CD14-positive monocyte (primary cell): Measurements from ENCODE around the gene CRY1. TPM values are rescaled to one million over a fixed set of nuclear protein-coding genes. Genes with fewer than 3 reads are reported as not detected.
A peak's percentile ranks its signal among the peaks of the same experiment; 100 is the strongest.

Source experiments
- DNase-seq, 3 donors: peaks; one replicate each; pipeline ENCODE4 v3.0.0-alpha.2; 2011 to 2022
- H2AFZ ChIP-seq: 2 replicates; pipeline ENCODE4 v1.6.0; 2012; ENCODE audit warnings: mild to moderate bottlenecking, low read depth, low read length, inconsistent platforms; ENCODE audit not compliant: insufficient read depth, poor library complexity, severe bottlenecking
- H3K27ac ChIP-seq, 2 donors: 1 replicate in 1 of 2; 2 replicates in 1 of 2; pipeline ENCODE4 v1.5.1; 2012 to 2013; ENCODE audit warnings: low read length in 2 of 2, control low read depth in 1 of 2, inconsistent platforms in 1 of 2, low read depth in 1 of 2, mild to moderate bottlenecking in 1 of 2
- H3K27me3 ChIP-seq, 2 donors: one replicate each; pipeline versions ENCODE4 v1.6.0 to v1.6.1; 2011 to 2013; ENCODE audit warnings: low read length in 2 of 2; ENCODE audit not compliant: control insufficient read depth in 2 of 2, insufficient read depth in 2 of 2
- H3K36me3 ChIP-seq, 2 donors: replicated peaks in 1 of 2; 1 replicate in 1 of 2; 2 replicates in 1 of 2; pipeline versions ENCODE4 v1.5.1 to v1.6.1; 2012 to 2013; ENCODE audit warnings: low read length in 2 of 2, control low read depth in 1 of 2, inconsistent platforms in 1 of 2, mild to moderate bottlenecking in 1 of 2; ENCODE audit not compliant: insufficient read depth in 2 of 2, control insufficient read depth in 1 of 2
- H3K4me1 ChIP-seq, 2 donors: 1 replicate in 1 of 2; 2 replicates in 1 of 2; pipeline versions ENCODE4 v1.5.1 to v1.6.1; 2012 to 2013; ENCODE audit warnings: low read length in 2 of 2, control low read depth in 1 of 2, inconsistent platforms in 1 of 2, mild to moderate bottlenecking in 1 of 2, moderate library complexity in 1 of 2; ENCODE audit not compliant: insufficient read depth in 2 of 2, control insufficient read depth in 1 of 2
- H3K4me2 ChIP-seq: replicated peaks from 2 replicates; pipeline ENCODE3; 2012; ENCODE audit warnings: low read length, moderate library complexity, mild to moderate bottlenecking; ENCODE audit not compliant: poor library complexity, severe bottlenecking; ENCODE audit errors: extremely low read depth
- H3K4me3 ChIP-seq, 3 experiments: fragments of 200-600 bp in 1 of 3; sonication (generic) in 1 of 3; replicated peaks in 1 of 3; 1 replicate in 2 of 3; 2 replicates in 1 of 3; pipeline ENCODE4 v1.5.1; 2011 to 2013; ENCODE audit warnings: low read length in 3 of 3, mild to moderate bottlenecking in 3 of 3, control low read depth in 2 of 3, low read depth in 2 of 3, inconsistent platforms in 1 of 3, moderate library complexity in 1 of 3
- H3K79me2 ChIP-seq: 2 replicates; pipeline ENCODE4 v1.6.0; 2012; ENCODE audit warnings: mild to moderate bottlenecking, control low read depth, inconsistent platforms, low read length, moderate library complexity; ENCODE audit not compliant: insufficient read depth
- H3K9ac ChIP-seq: 2 replicates; pipeline ENCODE4 v1.6.0; 2017; ENCODE audit warnings: low read length, mild to moderate bottlenecking; ENCODE audit not compliant: insufficient read depth, poor library complexity, severe bottlenecking
- H3K9me3 ChIP-seq, 2 donors: replicated peaks in 1 of 2; 1 replicate in 1 of 2; 2 replicates in 1 of 2; pipeline versions ENCODE4 v1.5.1 to v1.6.1; 2012 to 2013; ENCODE audit warnings: low read length in 2 of 2, control low read depth in 1 of 2; ENCODE audit not compliant: control insufficient read depth in 1 of 2, insufficient read depth in 1 of 2
- H4K20me1 ChIP-seq: 2 replicates; pipeline ENCODE4 v1.6.0; 2012; ENCODE audit warnings: mild to moderate bottlenecking, low read length, control low read depth, moderate library complexity; ENCODE audit not compliant: insufficient read depth
- H3K27ac Mint-ChIP-seq, 7 donors: one replicate each; pipeline ENCODE4 v1.8.0; 2020; ENCODE audit warnings: mild to moderate bottlenecking in 7 of 7, mixed read lengths in 7 of 7, moderate library complexity in 6 of 7, inconsistent platforms in 2 of 7
- H3K27me3 Mint-ChIP-seq, 3 donors: one replicate each; pipeline ENCODE4 v1.8.0; 2021 to 2022; ENCODE audit warnings: low read depth in 3 of 3, mild to moderate bottlenecking in 3 of 3, mixed read lengths in 3 of 3, moderate library complexity in 3 of 3, inconsistent platforms in 1 of 3
- H3K36me3 Mint-ChIP-seq, 2 donors: one replicate each; pipeline ENCODE4 v1.8.0; 2020; ENCODE audit warnings: mixed read lengths in 2 of 2, inconsistent platforms in 1 of 2, mild to moderate bottlenecking in 1 of 2
- H3K4me1 Mint-ChIP-seq: one replicate; pipeline ENCODE4 v1.8.0; 2020; ENCODE audit warnings: mild to moderate bottlenecking, mixed read lengths
- H3K4me3 Mint-ChIP-seq, 2 donors: one replicate each; pipeline ENCODE4 v1.8.0; 2020; ENCODE audit warnings: mild to moderate bottlenecking in 2 of 2, mixed read lengths in 2 of 2, moderate library complexity in 1 of 2
- H3K9me3 Mint-ChIP-seq, 7 donors: one replicate each; pipeline ENCODE4 v1.8.0; 2020 to 2022; ENCODE audit warnings: mixed read lengths in 7 of 7, mild to moderate bottlenecking in 6 of 7, moderate library complexity in 6 of 7, inconsistent platforms in 2 of 7
- WGBS: methylation state at CpG from one replicate; pipeline ENCODE4 v1.1.5; 2013; ENCODE audit warnings: missing lambda C conversion rate; ENCODE audit not compliant: insufficient coverage; 5-methylcytosine and 5-hydroxymethylcytosine counted together
- intact Hi-C, 2 donors: fragments of 100-400 bp; cut with micrococcal nuclease; formaldehyde crosslinking; loops; one replicate each; pipeline versions ENCODE4 v1.15.0 to v1.15.1; 2023
- polyA plus RNA-seq, 3 donors: library from polyadenylated mRNA; depleted of rRNA in 1 of 3; unstranded in 2 of 3; stranded (reverse) in 1 of 3; fragments of 300-500 nt in 2 of 3; fragments of >200 nt in 1 of 3; fragmentation: Illumina TruSeq in 2 of 3; gene quantifications; 1 replicate in 2 of 3; 2 replicates in 1 of 3; pipeline ENCODE4 v1.2.3, GENCODE V29; 2012 to 2021
- TF ChIP-seq, protein P1 (sequence below): fragments of 200-600 bp; IDR thresholded peaks from one replicate; pipeline ENCODE4 v1.8.0; 2022; ENCODE audit warnings: antibody characterized with exemption, mild to moderate bottlenecking

Gene CRY1
- polyA plus RNA-seq, 3 donors = 3.8 to 7.7 (median 5.8) TPM

DNA sequence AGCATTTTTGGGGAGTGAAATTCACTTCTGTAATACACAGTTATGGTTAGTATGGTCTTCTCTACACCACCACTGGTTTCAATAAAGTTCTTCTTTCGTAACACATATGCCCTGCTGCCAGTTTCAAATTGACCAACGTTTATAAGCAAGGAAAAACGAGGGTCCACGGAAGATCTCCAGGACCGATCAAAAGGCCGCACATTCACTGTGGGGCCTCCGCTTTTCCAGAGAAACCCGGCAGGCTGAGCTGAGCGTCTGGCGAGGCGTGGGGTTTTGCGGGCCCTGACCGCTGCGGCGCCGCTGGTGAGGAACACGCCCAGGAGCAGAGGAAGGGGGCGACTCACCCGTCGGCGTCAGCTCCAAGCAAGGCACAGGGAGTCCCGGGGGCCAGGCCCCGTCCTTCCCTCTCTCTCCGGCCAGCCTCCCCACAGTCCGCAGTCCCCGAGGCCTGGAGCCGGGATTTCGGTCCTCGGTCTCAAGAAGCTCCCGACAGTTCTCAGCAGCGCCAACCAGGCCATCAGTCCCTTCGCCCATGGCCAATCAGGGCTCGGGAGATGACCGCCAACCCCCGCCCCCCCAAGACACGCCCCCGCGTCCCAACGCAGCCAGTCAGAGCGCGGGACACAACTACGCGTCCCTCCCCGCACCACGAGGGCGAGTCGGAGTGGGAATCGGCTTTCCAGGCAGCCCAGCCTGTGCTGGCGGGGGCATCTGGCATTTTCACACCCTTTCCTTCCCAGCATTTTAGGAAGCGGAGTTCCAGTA is 106.5 kb downstream of the CRY1 start, which contains the start of gene MTERF2:
Gene MTERF2, minus strand, starts transcription at position 522 of the 765 bp plus-strand sequence. CDS start 8,432 bp downstream, outside the sequence.
- peak within 1 kb of the TSS; percentile 60 for H3K9ac ChIP-seq
- no peaks in the 10 kb centered on the region for H3K36me3 ChIP-seq
- intact Hi-C loops = no loop called here
- H3K27ac ChIP-seq = peak within 1 kb of the TSS; percentile 30 to 48
- H3K79me2 ChIP-seq = no peaks in the 10 kb centered on the region
- peaks cover 11 to 13% of the 10 kb centered on the region in 2 donors for H3K36me3 Mint-ChIP-seq
- peaks cover 3 to 9% (median 3%) of the 10 kb centered on the region in 3 donors for H3K27me3 Mint-ChIP-seq
- H3K9me3 Mint-ChIP-seq = peaks cover 0 to 2% (median 0%) of the 10 kb centered on the region in 7 donors
- peak; percentile 73 to 80 (median 79) for DNase-seq
- H3K4me1 ChIP-seq = peaks cover 9 to 15% of the 10 kb centered on the region in 2 donors
- TF ChIP-seq, protein P1, sequence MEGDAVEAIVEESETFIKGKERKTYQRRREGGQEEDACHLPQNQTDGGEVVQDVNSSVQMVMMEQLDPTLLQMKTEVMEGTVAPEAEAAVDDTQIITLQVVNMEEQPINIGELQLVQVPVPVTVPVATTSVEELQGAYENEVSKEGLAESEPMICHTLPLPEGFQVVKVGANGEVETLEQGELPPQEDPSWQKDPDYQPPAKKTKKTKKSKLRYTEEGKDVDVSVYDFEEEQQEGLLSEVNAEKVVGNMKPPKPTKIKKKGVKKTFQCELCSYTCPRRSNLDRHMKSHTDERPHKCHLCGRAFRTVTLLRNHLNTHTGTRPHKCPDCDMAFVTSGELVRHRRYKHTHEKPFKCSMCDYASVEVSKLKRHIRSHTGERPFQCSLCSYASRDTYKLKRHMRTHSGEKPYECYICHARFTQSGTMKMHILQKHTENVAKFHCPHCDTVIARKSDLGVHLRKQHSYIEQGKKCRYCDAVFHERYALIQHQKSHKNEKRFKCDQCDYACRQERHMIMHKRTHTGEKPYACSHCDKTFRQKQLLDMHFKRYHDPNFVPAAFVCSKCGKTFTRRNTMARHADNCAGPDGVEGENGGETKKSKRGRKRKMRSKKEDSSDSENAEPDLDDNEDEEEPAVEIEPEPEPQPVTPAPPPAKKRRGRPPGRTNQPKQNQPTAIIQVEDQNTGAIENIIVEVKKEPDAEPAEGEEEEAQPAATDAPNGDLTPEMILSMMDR = no peak
- H3K4me2 ChIP-seq = peak within 1 kb of the TSS; percentile 73
- peak within 1 kb of the TSS; percentile 66 to 92 (median 83) for H3K27ac Mint-ChIP-seq
- no peaks in the 10 kb centered on the region for H3K27me3 ChIP-seq
- H3K4me3 Mint-ChIP-seq = peak within 1 kb of the TSS; percentile 90 to 93
- no peaks in the 10 kb centered on the region for H4K20me1 ChIP-seq
- peak within 1 kb of the TSS; percentile 76 to 91 (median 79) for H3K4me3 ChIP-seq
- H3K9me3 ChIP-seq = no peaks in the 10 kb centered on the region
- H3K4me1 Mint-ChIP-seq = peaks cover 10% of the 10 kb centered on the region
- under 1% methylated on average over 45 of the region's 50 CpGs for WGBS
- peak within 1 kb of the TSS; percentile 76 for H2AFZ ChIP-seq

DNA sequence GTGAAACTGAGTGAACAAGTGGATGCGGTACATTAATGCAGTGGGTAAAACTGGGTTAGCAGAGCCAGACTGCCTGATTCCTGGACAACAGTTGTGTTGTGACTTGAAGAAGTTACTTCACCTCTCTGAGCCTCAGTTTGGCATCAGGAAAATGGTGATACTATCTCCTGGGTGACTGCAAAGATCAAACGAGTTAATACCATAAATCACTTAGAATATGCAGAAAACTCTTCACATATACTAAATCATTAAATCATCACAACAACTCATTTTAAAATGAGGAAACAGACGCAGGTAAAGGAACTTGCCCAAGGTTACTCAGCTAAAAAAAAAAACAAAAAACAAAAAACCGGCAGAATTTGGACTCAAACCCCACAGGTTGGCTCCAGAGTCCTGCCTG is 107.2 kb downstream of the CRY1 start:
- H3K4me1 Mint-ChIP-seq = peaks cover 10% of the 10 kb centered on the region
- Histone ChIP-seq H3K27ac (no peak overlapping the region), H3K9ac (no peak overlapping the region), H3K79me2 (no peaks in the 10 kb centered on the region), H3K4me3 (peak overlapping the region in 2 of 3 experiments; percentile 76 to 79), H4K20me1 (no peaks in the 10 kb centered on the region), H3K27me3 (no peaks in the 10 kb centered on the region), H3K4me1 (peaks cover 9 to 15% of the 10 kb centered on the region in 2 donors), H3K4me2 (peak overlapping the region; percentile 73), H3K9me3 (no peaks in the 10 kb centered on the region), H2AFZ (peak overlapping the region; percentile 76), H3K36me3 (no peaks in the 10 kb centered on the region)
- 50% methylated on average over 2 of the region's 4 CpGs for WGBS
- no peak for DNase-seq
- H3K27me3 Mint-ChIP-seq = peaks cover 3 to 9% (median 3%) of the 10 kb centered on the region in 3 donors
- H3K9me3 Mint-ChIP-seq = peaks cover 0 to 2% (median 0%) of the 10 kb centered on the region in 7 donors
- TF ChIP-seq, protein P1 = no peak
- peak overlapping the region; percentile 90 to 93 for H3K4me3 Mint-ChIP-seq
- intact Hi-C loops = no loop called here
- H3K36me3 Mint-ChIP-seq = peaks cover 11 to 12% of the 10 kb centered on the region in 2 donors
- H3K27ac Mint-ChIP-seq = peak overlapping the region in 2 of 7 donors; percentile 66 to 70
